Transverse colon (tissue), 4 donors: Measurements from ENCODE around the gene TYW1B. TPM values are rescaled to one million over a fixed set of nuclear protein-coding genes. Genes with fewer than 3 reads are reported as not detected.
"Not testable (repeated sequence)": the region's sequence is repeated elsewhere in the genome, so short reads cannot be mapped to it uniquely, and the experiment has no call there.

Source experiments
- DNase-seq: peaks from one replicate; pipeline ENCODE4 v3.0.0-alpha.2; 2019
- H3K27ac ChIP-seq, 4 donors: fragments of 200-600 bp; sonication (generic); 2 replicates each; pipeline ENCODE4 v1.5.1; 2016 to 2018; ENCODE audit warnings: inconsistent platforms in 4 of 4
- H3K27me3 ChIP-seq: fragments of 200-600 bp; sonication (generic); 2 replicates; pipeline ENCODE4 v1.5.1; 2017; ENCODE audit warnings: inconsistent platforms
- H3K36me3 ChIP-seq, 4 donors: fragments of 200-600 bp; sonication (generic); 2 replicates each; pipeline ENCODE4 v1.5.1; 2017 to 2019; ENCODE audit warnings: inconsistent platforms in 4 of 4
- H3K4me1 ChIP-seq, 4 donors: fragments of 200-600 bp; sonication (generic); 2 replicates each; pipeline ENCODE4 v1.5.1; 2017 to 2020; ENCODE audit warnings: inconsistent platforms in 4 of 4
- H3K4me3 ChIP-seq, 4 donors: fragments of 200-600 bp; sonication (generic); 1 replicate in 1 of 4; 2 replicates in 3 of 4; pipeline versions ENCODE4 v1.5.1 to v1.6.1; 2017 to 2019; ENCODE audit warnings: inconsistent platforms in 4 of 4
- H3K9me3 ChIP-seq, 2 donors: fragments of 200-600 bp; sonication (generic); 2 replicates each; pipeline ENCODE4 v1.5.1; 2017 to 2019; ENCODE audit warnings: inconsistent platforms in 2 of 2
- CTCF ChIP-seq, 5 experiments: fragments of 200-600 bp in 3 of 5; fragments of 450-650 bp in 2 of 5; sonication (generic) in 3 of 5; IDR thresholded peaks; 1 replicate in 2 of 5; 2 replicates in 3 of 5; pipeline ENCODE4 v1.5.1; 2016 to 2017; ENCODE audit warnings: antibody characterized with exemption in 5 of 5, inconsistent platforms in 3 of 5, mild to moderate bottlenecking in 2 of 5, moderate library complexity in 1 of 5
- EP300 ChIP-seq: sonication (generic); formaldehyde crosslinking; IDR thresholded peaks from one replicate; pipeline ENCODE4 v1.6.1; 2017; ENCODE audit warnings: antibody characterized with exemption, low read depth
- POLR2A ChIP-seq: fragments of 450-650 bp; IDR thresholded peaks from one replicate; pipeline ENCODE4 v1.6.1; 2016; ENCODE audit warnings: antibody characterized with exemption, mild to moderate bottlenecking, moderate library complexity
- POLR2AphosphoS5 ChIP-seq, 3 donors: sonication (generic); formaldehyde crosslinking; IDR thresholded peaks; one replicate each; pipeline ENCODE4 v1.6.1; 2016; ENCODE audit warnings: antibody characterized with exemption in 3 of 3
- WGBS, 2 donors: methylation state at CpG; one replicate each; pipeline ENCODE4 v1.1.5; 2018; ENCODE audit warnings: low coverage in 1 of 2; 5-methylcytosine and 5-hydroxymethylcytosine counted together
- in situ Hi-C, 4 donors: fragments of 200-750 bp; cut with MboI; loops; one replicate each; pipeline versions ENCODE4 v1.15.0 to v1.15.1; 2017; ENCODE audit warnings: low sequenced_read_pairs in 3 of 4, low pct_ligation_motif_present in 1 of 4, low pct_unique_long_range_greater_than_20kb in 1 of 4
- intact Hi-C: fragments of 100-400 bp; cut with DNase I; formaldehyde crosslinking; loops from one replicate; pipeline ENCODE4 v1.15.1; 2023; ENCODE audit warnings: low total_unique reads
- total RNA-seq, 4 donors: library from RNA; depleted of rRNA; stranded (reverse); fragments of >200 nt; gene quantifications; one replicate each; pipeline ENCODE4 v1.1.0, GENCODE V29; 2016

Gene TYW1B
- total RNA-seq, 4 donors from 2014 or later = 3.7 to 12.1 (median 9.6) TPM

DNA sequence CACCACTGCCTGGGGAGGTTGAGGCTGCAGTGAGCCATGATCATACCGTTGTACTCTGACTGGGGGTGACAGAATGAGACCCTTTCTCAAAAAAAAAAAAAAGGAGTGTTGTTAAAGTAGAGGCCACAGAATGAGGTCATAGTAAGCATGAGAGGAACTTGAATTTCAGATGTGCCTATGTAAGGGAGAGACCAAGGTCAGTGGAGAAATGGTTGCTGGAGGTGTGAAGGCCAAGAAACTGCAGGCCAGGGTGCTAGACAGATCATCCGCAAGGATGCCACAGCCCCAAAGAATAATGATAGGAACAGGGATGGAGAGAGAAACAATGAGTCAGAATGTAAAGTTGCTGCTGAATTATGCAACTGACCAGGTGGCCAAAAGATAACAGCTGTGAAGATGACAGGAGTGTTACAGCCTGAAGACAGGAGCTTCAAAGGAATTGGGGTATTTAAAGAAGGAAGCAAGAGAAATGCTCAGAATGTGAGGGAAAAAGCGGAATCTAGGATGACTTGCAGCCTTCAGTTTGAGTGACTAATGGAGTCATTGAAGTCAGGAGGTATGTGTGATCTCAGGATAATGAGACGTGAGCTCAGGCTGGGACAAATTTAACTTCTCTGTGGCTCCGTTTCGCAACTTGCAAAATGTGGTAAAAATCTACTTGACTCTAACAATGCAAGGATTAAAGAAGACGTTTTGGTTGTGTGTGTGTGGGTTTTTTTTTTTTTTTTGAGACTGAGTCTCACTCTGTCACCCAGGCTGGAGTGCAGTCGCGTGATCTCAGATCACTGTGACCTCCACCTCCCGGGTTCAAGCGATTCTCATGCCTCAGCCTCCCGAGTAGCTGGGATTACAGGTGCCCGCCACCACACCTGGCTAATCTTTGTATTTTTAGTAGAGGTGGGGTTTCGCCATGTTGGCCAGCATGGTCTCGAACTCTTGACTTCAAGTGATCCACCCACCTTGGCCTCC is 22.2 kb downstream of the TYW1B start:
- DNase-seq = no peak
- TF ChIP-seq CTCF (IDR thresholded peaks at IDR 0.05) (no peak), POLR2AphosphoS5 (IDR thresholded peaks at IDR 0.05) (no peak), EP300 (no peak), POLR2A (no peak)
- Histone ChIP-seq H3K27ac (no peak overlapping the region), H3K4me3 (no peak overlapping the region), H3K9me3 (no peaks in the 10 kb centered on the region), H3K27me3 (no peaks in the 10 kb centered on the region), H3K4me1 (no peaks in the 10 kb centered on the region), H3K36me3 (peaks cover 0 to 11% (median 2%) of the 10 kb centered on the region in 4 donors)
- WGBS, 2 donors = 64 to 95% methylated on average over 6 to 15 of the region's 15 CpGs
- in situ Hi-C loops = no loop called here
- intact Hi-C loops = no loop called here

DNA sequence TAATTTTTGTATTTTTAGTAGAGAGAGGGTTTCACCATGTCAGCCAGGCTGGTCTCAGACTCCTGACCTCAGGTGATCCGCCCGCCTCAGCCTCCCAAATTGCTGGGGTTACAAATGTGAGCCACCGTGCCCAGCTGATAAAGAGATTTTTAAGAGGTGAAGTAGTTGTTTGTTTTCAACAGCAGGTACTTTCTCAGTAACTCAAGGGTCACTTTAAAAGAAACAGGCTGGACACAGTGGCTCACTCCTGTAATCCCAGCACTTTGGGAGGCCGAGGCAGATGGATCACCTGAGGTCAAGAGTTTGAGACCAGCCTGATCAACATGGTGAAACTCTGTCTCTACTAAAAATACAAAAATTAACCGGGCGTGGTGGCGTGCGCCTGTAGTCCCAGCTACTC is 24.2 kb downstream of the TYW1B start:
- DNase-seq, H3K4me3 ChIP-seq, intact Hi-C loops, H3K27me3 ChIP-seq, H3K27ac ChIP-seq, H3K9me3 ChIP-seq, in situ Hi-C loops, H3K4me1 ChIP-seq: not testable (repeated sequence)
- H3K36me3 ChIP-seq = peaks cover 0 to 11% (median 2%) of the 10 kb centered on the region in 4 donors
- 89 to 97% methylated on average over 3 to 8 of the region's 8 CpGs for WGBS, 2 donors

DNA sequence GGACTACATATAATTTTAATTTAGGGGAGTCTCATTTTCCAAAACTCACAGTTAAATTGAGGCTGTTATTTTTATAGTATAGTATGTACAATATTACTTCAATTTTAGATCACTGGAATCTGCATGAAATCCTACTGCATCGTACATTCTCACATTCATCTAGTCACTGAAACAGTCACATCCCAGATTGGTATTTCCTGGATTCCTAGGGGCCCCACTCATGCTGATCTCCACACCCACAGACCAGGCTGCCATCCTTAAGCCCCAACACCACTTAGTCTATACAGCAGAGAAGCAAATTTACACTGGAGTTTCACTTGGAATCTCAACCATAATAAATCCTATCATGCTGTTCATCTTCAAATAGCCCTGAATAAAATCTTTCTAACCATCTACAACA is 26.4 kb downstream of the TYW1B start:
- H3K9me3 ChIP-seq, intact Hi-C loops, H3K4me3 ChIP-seq, DNase-seq, H3K27me3 ChIP-seq, H3K4me1 ChIP-seq, in situ Hi-C loops, H3K27ac ChIP-seq: not testable (repeated sequence)
- peaks cover 0 to 18% (median 2%) of the 10 kb centered on the region in 4 donors for H3K36me3 ChIP-seq
- 0 to 30% methylated on average over 1 of the region's 1 CpG for WGBS, 2 donors

- H3K4me1 ChIP-seq, H3K4me3 ChIP-seq, DNase-seq, H3K27ac ChIP-seq, in situ Hi-C loops, intact Hi-C loops, H3K27me3 ChIP-seq, H3K36me3 ChIP-seq, H3K9me3 ChIP-seq: not testable (repeated sequence)
- WGBS, 2 donors = 86 to 98% methylated on average over 2 of the region's 2 CpGs
Measured at GRCh38 chr7:72795401-72795800, 32.6 kb downstream of the TYW1B start.

DNA sequence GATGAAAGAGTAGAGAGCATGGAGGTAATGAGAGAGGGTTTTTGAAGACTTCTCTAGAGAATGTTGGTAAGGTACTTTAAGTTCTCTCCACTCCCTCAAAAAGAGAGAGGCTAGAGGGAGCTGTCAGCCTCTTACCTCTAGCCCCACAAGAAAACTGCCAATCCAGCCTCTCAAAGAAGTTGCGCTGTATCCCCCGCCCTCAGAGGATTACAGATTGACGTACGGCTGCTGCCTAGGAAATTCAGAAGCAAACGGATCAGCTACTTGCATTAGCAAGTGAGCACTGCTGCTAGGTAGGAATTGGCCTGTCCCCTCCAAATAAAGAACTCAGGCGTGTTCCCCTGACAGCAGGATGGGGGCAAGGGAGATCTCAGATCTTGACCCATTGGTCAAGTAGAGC is 34.2 kb downstream of the TYW1B start:
- H3K9me3 ChIP-seq = no peaks in the 10 kb centered on the region
- in situ Hi-C loops = no loop called here
- H3K27ac ChIP-seq = no peak overlapping the region
- no peak for DNase-seq
- TF ChIP-seq CTCF (IDR thresholded peaks at IDR 0.05) (no peak), POLR2AphosphoS5 (IDR thresholded peaks at IDR 0.05) (no peak), EP300 (no peak), POLR2A (no peak)
- peaks cover 0 to 6% (median 0%) of the 10 kb centered on the region in 4 donors for H3K36me3 ChIP-seq
- H3K27me3 ChIP-seq = no peaks in the 10 kb centered on the region
- no peaks in the 10 kb centered on the region for H3K4me1 ChIP-seq
- no peak overlapping the region for H3K4me3 ChIP-seq
- intact Hi-C loops = no loop called here
- WGBS, 2 donors = 91% methylated on average over 6 of the region's 6 CpGs; no CpG with 5 or more reads in 1 of the 2 donors

- H3K27ac ChIP-seq, in situ Hi-C loops, H3K27me3 ChIP-seq, DNase-seq, H3K36me3 ChIP-seq, H3K9me3 ChIP-seq, H3K4me1 ChIP-seq, intact Hi-C loops, H3K4me3 ChIP-seq: not testable (repeated sequence)
- 50% methylated on average over 1 of the region's 3 CpGs; no CpG with 5 or more reads in 1 of the 2 donors for WGBS, 2 donors
Measured at GRCh38 chr7:72790698-72791060, 37.3 kb downstream of the TYW1B start.

DNA sequence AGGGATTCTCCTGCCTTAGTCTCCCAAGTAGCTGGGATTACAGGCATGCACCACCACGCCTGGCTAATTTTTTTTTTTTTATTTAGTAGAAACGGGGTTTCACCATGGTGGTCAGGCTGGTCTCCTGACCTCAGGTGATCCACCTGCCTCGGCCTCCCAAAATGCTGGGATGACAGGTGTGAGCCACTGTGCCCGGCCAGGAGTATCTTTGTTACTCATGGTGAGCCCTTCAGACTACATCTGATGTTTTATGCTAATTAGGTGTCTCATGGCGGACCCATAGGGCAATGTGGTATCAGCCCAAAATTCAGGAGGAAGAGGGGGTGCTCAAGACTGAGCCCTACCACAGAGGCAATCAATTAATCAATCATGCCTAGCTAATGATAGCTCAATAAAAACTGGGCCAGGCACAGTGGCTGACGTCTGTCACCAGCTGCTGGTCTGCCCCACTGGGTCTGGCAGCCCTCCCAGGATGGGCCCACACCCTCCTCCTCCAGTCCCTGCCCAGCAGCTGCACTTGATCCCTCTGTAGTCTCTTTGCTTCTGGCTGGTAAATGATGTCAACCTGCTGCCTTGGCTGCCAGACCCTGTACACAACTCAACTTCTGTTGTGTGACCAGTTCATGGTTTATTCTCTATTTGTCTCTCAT is 37.8 kb downstream of the TYW1B start:
- H3K27ac ChIP-seq, H3K9me3 ChIP-seq, H3K27me3 ChIP-seq, in situ Hi-C loops, H3K4me3 ChIP-seq, intact Hi-C loops, H3K36me3 ChIP-seq, H3K4me1 ChIP-seq: not testable (repeated sequence)
- 80% methylated on average over 6 of the region's 6 CpGs; no CpG with 5 or more reads in 1 of the 2 donors for WGBS, 2 donors
- peak; percentile 10 for DNase-seq
